ENCODE results near the gene PIF1. TPM values are rescaled to one million over a fixed set of nuclear protein-coding genes. Genes with fewer than 3 reads are reported as not detected.

PIF1 gene
- total RNA-seq, 4 donors from 2014 or later: 0.16 to 4.0 (median 2.5) TPM

DNA sequence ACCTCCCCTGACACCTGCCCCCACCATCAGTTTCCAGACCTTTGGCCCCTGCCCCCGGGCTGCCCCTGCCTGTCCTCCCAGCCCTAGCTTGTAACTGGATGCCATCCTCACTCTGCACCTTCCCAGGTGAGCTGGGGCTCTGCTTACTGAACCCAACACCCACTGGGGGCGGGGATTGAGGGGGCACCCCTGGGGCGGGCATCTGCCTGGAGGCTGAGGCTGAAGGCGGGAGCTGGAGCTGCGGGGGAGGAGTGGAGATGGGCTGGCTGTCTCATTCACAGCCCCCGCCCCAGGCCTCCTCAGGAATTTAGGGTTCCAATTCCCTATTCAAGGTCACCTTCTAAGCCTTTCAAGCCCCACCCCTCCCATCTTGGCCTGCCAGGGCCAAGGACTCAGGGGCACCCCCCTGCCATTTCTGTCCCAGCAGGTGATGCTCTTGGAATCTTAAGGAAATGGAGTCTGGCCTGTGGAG, 17.7 kb downstream of the PIF1 start:
- TF ChIP-seq, protein P1, sequence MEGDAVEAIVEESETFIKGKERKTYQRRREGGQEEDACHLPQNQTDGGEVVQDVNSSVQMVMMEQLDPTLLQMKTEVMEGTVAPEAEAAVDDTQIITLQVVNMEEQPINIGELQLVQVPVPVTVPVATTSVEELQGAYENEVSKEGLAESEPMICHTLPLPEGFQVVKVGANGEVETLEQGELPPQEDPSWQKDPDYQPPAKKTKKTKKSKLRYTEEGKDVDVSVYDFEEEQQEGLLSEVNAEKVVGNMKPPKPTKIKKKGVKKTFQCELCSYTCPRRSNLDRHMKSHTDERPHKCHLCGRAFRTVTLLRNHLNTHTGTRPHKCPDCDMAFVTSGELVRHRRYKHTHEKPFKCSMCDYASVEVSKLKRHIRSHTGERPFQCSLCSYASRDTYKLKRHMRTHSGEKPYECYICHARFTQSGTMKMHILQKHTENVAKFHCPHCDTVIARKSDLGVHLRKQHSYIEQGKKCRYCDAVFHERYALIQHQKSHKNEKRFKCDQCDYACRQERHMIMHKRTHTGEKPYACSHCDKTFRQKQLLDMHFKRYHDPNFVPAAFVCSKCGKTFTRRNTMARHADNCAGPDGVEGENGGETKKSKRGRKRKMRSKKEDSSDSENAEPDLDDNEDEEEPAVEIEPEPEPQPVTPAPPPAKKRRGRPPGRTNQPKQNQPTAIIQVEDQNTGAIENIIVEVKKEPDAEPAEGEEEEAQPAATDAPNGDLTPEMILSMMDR (IDR thresholded peaks at IDR 0.05; ENCODE audit: low read depth): no peak

DNA sequence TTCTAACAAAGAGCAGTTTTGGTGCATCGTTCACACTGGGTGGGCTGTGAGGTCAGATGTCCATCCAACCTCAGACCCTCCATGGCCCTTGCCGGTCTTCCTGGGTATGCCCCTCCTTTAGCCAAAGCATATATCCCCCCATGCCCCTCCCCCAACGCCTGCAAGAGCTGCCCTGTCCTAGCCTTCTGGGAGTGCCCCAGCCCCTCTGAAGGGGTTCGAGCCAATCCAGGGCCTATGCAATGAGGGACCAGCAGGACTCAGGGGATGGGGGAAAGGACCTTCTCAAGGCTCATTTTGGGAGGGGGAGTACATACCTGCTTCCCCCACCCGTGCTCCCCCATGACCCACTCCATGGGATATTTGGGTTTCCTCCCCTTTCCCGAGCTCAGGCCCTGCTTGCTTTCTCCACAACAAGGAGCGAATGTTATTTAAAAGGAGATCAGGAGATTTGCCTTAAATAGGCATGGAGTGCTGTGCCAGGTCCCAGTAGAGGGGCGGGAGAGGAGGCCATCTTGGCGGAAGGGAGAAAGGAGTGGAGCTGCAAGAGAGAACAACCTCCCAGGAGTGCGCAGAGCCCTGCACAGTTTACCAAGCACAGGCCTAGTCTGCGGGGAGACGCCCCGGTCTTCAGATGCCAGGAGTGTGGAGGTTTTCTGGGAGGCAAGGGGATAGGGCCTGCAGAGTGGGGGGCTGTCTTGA, 18.2 kb downstream of the PIF1 start:
- TF ChIP-seq, protein P1 (IDR thresholded peaks at IDR 0.05; ENCODE audit: low read depth): no peak

DNA sequence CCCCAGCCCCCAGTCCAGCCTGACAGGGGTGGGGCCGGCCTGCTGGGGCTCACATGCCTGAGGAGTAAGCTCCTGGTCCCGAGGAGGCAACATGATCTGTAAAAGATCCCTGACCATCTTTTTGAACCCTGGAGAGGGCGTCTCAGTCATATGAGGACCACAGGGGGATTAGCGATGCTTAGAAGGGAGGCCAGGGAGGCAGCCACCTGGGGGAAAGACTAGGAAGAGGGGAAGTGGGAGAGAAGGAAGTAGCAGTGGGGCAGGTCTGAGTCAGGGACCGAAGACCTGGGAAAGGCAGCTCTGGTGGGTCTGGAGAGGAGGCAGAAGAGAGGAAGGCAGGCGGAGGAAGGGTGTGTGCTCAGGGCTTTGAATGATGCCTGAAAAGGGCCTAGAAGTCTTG, 18.9 kb downstream of the PIF1 start:
- TF ChIP-seq, protein P1 (IDR thresholded peaks at IDR 0.05; ENCODE audit: low read depth): no peak

DNA sequence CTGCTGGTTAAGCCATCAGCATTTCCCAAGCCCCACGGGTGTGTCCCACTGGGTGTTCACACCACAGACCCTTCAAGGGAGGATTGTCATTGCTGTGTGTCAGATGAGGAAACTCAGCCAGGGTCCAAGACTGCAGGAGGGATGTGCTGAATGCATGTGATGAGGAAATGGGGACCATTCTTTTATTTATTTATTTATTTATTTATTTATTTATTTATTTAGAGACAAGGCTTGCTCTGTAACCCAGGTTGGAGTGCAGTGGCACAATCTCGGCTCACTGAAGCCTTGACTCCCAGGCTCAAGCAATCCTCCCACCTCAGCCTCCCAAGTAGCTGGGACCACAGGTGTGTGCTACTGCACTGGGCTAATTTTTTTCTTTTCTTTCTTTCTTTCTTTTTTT, 20.8 kb downstream of the PIF1 start:
- TF ChIP-seq, protein P1 (IDR thresholded peaks at IDR 0.05; ENCODE audit: low read depth): no peak

DNA sequence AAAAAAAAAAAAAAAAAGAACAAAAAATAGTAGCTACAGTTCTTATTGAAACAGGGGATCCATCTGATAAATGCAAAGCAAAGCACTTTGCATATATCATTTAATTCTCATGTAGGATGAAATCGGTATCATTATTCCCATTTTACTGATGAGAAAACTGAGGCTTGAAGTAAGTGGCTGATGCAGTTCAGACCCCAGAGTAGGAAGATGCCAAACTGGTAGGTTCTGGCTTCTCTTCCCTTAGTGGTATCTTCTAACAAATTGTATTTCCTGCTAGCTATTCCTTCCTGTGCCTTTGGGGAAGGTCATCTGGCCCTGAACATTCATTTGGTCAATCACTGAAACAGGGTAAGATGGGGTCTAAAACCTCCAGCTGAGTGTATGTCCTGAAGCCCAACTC, 21.9 kb downstream of the PIF1 start:
- TF ChIP-seq, protein P1 (IDR thresholded peaks at IDR 0.05; ENCODE audit: low read depth): no peak

DNA sequence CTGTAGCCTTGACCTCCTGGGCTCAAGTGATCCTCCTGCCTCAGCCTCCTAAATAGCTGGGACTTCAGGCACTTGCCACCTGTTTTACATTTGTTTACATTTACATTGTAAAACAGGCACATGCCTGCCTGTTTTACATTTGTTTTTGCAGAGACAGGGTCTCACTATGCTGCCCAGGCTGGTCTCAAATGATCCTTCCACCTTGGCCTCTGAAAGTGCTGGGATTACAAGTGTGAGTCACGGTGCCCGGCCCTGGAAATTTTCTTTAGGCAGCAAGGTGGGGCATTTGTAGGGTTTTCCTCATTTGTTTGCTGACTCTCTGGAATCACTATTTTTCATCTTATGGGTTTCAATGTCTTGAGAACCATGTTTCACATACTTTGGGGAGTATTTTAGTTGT, 25.0 kb downstream of the PIF1 start:
- TF ChIP-seq, protein P1 (IDR thresholded peaks at IDR 0.05; ENCODE audit: low read depth): no peak

DNA sequence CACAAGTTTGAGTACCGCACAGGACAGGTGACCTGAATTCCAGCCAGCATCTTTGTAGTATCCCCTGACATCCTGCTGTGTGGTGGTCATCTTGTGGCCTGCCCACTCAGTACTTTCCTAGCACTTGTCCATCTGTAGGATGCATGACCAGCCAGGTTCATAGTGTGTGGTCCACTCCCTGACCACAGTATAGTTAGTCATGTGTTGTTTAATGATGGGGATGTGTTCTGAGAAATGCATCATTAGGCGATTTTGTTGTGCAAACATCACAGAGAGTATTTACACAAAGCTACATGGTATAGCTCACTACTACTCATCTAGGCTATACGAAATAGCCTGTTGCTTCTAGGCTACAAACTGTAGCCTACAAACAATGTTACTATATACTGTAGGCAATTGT, 33.2 kb downstream of the PIF1 start:
- TF ChIP-seq, protein P1 (IDR thresholded peaks at IDR 0.05; ENCODE audit: low read depth): no peak

Data from subcutaneous adipose tissue (tissue), 4 donors.